Astrocyte (in vitro differentiated cells and primary cell): ENCODE data around the gene HMGCR. TPM values are rescaled to one million over a fixed set of nuclear protein-coding genes. Genes with fewer than 3 reads are reported as not detected.
"Not testable (repeated sequence)": the region's sequence is repeated elsewhere in the genome, so short reads cannot be mapped to it uniquely, and the experiment has no call there.

ENCODE experiments used
- DNase-seq: peaks from one replicate; pipeline ENCODE4 v3.0.0-alpha.2; 2010; ENCODE audit warnings: low read depth
- FAIRE-seq: peaks from 2 replicates; lab custom pipeline; 2011; peaks lifted over from hg19 to GRCh38; lab: Jason Lieb, UNC
- H2AFZ ChIP-seq: 2 replicates; pipeline ENCODE4 v1.6.0; 2012; ENCODE audit warnings: low read depth, low read length, inconsistent platforms
- H3K27ac ChIP-seq: 2 replicates; pipeline ENCODE4 v1.5.1; 2011; ENCODE audit warnings: low read depth, low read length, inconsistent platforms
- H3K27me3 ChIP-seq: 2 replicates; pipeline ENCODE4 v1.6.0; 2011; ENCODE audit warnings: low read length, inconsistent platforms; ENCODE audit not compliant: insufficient read depth
- H3K36me3 ChIP-seq: 2 replicates; pipeline ENCODE4 v1.5.1; 2011; ENCODE audit warnings: low read length, inconsistent platforms; ENCODE audit not compliant: insufficient read depth
- H3K4me1 ChIP-seq: 2 replicates; pipeline ENCODE4 v1.5.1; 2011; ENCODE audit warnings: low read length, inconsistent platforms; ENCODE audit not compliant: insufficient read depth
- H3K4me2 ChIP-seq: 2 replicates; pipeline ENCODE4 v1.6.0; 2012; ENCODE audit warnings: low read length, inconsistent platforms
- H3K4me3 ChIP-seq: 2 replicates; pipeline ENCODE4 v1.5.1; 2011; ENCODE audit warnings: low read depth, mild to moderate bottlenecking, low read length, inconsistent platforms; ENCODE audit not compliant: insufficient read depth
- H3K79me2 ChIP-seq: 2 replicates; pipeline ENCODE4 v1.6.0; 2012; ENCODE audit warnings: mild to moderate bottlenecking, low read length, inconsistent platforms; ENCODE audit not compliant: insufficient read depth
- H3K9ac ChIP-seq: 2 replicates; pipeline ENCODE4 v1.6.0; 2012; ENCODE audit warnings: mild to moderate bottlenecking, low read length, inconsistent platforms
- H3K9me3 ChIP-seq: 2 replicates; pipeline ENCODE4 v1.5.1; 2012; ENCODE audit warnings: low read depth, mild to moderate bottlenecking, low read length, inconsistent platforms; ENCODE audit not compliant: insufficient read depth
- H4K20me1 ChIP-seq: 2 replicates; pipeline ENCODE4 v1.6.0; 2012; ENCODE audit warnings: low read length, inconsistent platforms; ENCODE audit not compliant: insufficient read depth
- H3K27ac Mint-ChIP-seq: one replicate; pipeline ENCODE4 v1.8.0; 2021; ENCODE audit warnings: mild to moderate bottlenecking, mixed read lengths; ENCODE audit not compliant: unreplicated experiment
- H3K27me3 Mint-ChIP-seq: one replicate; pipeline ENCODE4 v1.8.0; 2021; ENCODE audit warnings: low read depth, mixed read lengths; ENCODE audit not compliant: unreplicated experiment
- H3K36me3 Mint-ChIP-seq: one replicate; pipeline ENCODE4 v1.8.0; 2021; ENCODE audit warnings: low read depth, mixed read lengths; ENCODE audit not compliant: unreplicated experiment
- H3K4me1 Mint-ChIP-seq: one replicate; pipeline ENCODE4 v1.8.0; 2021; ENCODE audit warnings: low read depth, mixed read lengths; ENCODE audit not compliant: unreplicated experiment
- H3K4me3 Mint-ChIP-seq: one replicate; pipeline ENCODE4 v1.8.0; 2021; ENCODE audit warnings: mild to moderate bottlenecking, moderate library complexity, mixed read lengths; ENCODE audit not compliant: unreplicated experiment
- H3K9me3 Mint-ChIP-seq: one replicate; pipeline ENCODE4 v1.8.0; 2021; ENCODE audit warnings: mild to moderate bottlenecking, mixed read lengths; ENCODE audit not compliant: unreplicated experiment
- EZH2 ChIP-seq: IDR thresholded peaks from 2 replicates; pipeline ENCODE4 v1.6.1; 2012; ENCODE audit warnings: mild to moderate bottlenecking, low read length, inconsistent platforms; ENCODE audit not compliant: insufficient read depth
- total RNA-seq: library from RNA; stranded (reverse); gene quantifications from 2 replicates; pipeline ENCODE4 v1.2.1, GENCODE V29; 2021
- TF ChIP-seq, protein P1 (sequence below): IDR thresholded peaks from 2 replicates; pipeline ENCODE4 v1.5.1; 2011; ENCODE audit warnings: low read depth, mild to moderate bottlenecking, inconsistent platforms, low read length, moderate library complexity; ENCODE audit not compliant: insufficient read depth

HMGCR gene
- total RNA-seq, 1 donor from 2014 or later: 114 TPM

DNA sequence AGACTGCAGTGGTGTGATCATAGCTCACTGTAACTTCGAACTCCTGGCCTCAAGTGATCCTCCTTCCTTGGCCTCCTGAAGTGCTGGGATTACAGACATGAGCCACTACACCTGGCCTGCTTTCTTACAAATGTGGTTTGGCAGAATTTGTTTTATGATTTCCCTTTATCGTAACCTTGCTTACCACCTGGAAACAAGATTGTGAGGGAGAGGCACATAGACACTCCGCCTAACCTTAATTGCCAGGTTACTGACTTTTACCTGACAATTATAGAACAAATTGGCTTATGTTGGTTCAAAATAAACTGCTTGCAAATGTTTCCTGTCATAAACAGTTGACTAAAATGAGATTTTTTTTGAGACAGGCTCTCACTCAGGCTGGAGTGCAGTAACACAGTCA, 26.8 kb upstream of the HMGCR start:
- no peak overlapping the region for H3K4me3 ChIP-seq
- no peaks in the 10 kb centered on the region for H3K9me3 ChIP-seq
- H3K36me3 Mint-ChIP-seq: no peaks in the 10 kb centered on the region
- no peaks in the 10 kb centered on the region for H3K27me3 Mint-ChIP-seq
- H2AFZ ChIP-seq: no peak overlapping the region
- TF ChIP-seq, protein P1, sequence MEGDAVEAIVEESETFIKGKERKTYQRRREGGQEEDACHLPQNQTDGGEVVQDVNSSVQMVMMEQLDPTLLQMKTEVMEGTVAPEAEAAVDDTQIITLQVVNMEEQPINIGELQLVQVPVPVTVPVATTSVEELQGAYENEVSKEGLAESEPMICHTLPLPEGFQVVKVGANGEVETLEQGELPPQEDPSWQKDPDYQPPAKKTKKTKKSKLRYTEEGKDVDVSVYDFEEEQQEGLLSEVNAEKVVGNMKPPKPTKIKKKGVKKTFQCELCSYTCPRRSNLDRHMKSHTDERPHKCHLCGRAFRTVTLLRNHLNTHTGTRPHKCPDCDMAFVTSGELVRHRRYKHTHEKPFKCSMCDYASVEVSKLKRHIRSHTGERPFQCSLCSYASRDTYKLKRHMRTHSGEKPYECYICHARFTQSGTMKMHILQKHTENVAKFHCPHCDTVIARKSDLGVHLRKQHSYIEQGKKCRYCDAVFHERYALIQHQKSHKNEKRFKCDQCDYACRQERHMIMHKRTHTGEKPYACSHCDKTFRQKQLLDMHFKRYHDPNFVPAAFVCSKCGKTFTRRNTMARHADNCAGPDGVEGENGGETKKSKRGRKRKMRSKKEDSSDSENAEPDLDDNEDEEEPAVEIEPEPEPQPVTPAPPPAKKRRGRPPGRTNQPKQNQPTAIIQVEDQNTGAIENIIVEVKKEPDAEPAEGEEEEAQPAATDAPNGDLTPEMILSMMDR: no peak
- TF ChIP-seq EZH2: no peak
- no peaks in the 10 kb centered on the region for H3K27me3 ChIP-seq
- H3K9me3 Mint-ChIP-seq: no peaks in the 10 kb centered on the region
- FAIRE-seq: no peak
- no peaks in the 10 kb centered on the region for H3K4me1 Mint-ChIP-seq
- H3K4me2 ChIP-seq: no peak overlapping the region
- DNase-seq: no peak
- no peak overlapping the region for H3K9ac ChIP-seq
- H3K27ac Mint-ChIP-seq: no peak overlapping the region
- H3K36me3 ChIP-seq: no peaks in the 10 kb centered on the region
- no peaks in the 10 kb centered on the region for H4K20me1 ChIP-seq
- no peak overlapping the region for H3K27ac ChIP-seq
- no peaks in the 10 kb centered on the region for H3K79me2 ChIP-seq
- no peak overlapping the region for H3K4me3 Mint-ChIP-seq
- no peaks in the 10 kb centered on the region for H3K4me1 ChIP-seq

DNA sequence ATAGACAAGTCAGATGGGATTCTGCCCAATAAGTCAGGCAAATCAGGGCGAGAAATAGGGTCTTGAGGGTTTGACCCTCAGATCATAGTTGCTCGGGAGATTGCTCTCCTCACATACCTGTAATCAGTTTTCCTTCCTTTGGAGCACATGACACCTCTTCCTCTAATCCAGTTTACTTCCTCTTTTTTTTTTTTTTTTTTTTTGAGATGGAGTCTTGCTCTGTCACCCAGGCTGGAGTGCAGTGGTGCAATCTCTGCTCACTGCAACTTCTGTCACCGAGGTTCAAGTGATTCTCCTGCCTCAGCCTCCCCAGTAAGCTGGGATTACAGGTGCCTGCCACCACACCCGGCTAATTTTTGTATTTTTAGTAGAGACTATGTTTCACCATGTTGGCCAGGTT, 17.9 kb upstream of the HMGCR start:
- H3K27ac ChIP-seq, H3K4me3 Mint-ChIP-seq, H3K9me3 Mint-ChIP-seq, H3K36me3 ChIP-seq, H3K4me2 ChIP-seq, H3K9me3 ChIP-seq, H3K27me3 ChIP-seq, DNase-seq, H2AFZ ChIP-seq, H3K27me3 Mint-ChIP-seq, H3K79me2 ChIP-seq, FAIRE-seq, H3K4me3 ChIP-seq, H3K36me3 Mint-ChIP-seq, H4K20me1 ChIP-seq, H3K9ac ChIP-seq: not testable (repeated sequence)
- H3K27ac Mint-ChIP-seq: peak overlapping the region; percentile 43
- H3K4me1 Mint-ChIP-seq: peaks cover 19% of the 10 kb centered on the region
- peaks cover 19% of the 10 kb centered on the region for H3K4me1 ChIP-seq

DNA sequence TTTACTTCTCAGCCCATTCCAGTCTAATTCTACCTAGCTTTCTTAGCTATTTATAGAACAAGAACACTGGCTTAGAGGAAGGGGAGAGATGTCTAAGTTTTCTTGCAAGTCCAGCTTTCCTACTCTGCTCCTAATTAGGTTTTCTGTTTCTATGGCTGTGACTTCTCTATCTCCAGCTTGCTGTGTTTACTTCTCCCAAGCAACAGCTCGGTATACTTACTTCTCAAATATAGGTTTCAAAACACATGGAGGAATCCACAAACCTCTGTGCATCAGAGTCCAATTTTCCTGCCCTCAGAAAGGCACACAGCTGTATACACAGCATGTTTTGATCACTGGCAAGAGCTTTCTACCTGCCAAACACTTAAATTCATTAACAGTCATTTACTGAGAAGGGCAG, 17.4 kb upstream of the HMGCR start:
- TF ChIP-seq, protein P1: no peak
- TF ChIP-seq EZH2: no peak
- Histone ChIP-seq H2AFZ (no peak overlapping the region), H3K79me2 (no peaks in the 10 kb centered on the region), H3K4me1 (peaks cover 19% of the 10 kb centered on the region), H3K4me3 (no peak overlapping the region), H3K9ac (no peak overlapping the region), H3K27me3 (no peaks in the 10 kb centered on the region), H3K9me3 (no peaks in the 10 kb centered on the region), H3K36me3 (no peaks in the 10 kb centered on the region), H3K27ac (no peak overlapping the region), H4K20me1 (no peaks in the 10 kb centered on the region), H3K4me2 (no peak overlapping the region)
- FAIRE-seq (no peak), DNase-seq (no peak)
- Mint-ChIP-seq H3K4me3 (no peak overlapping the region), H3K27ac (peak overlapping the region; percentile 43), H3K9me3 (no peaks in the 10 kb centered on the region), H3K27me3 (no peaks in the 10 kb centered on the region), H3K4me1 (peaks cover 19% of the 10 kb centered on the region), H3K36me3 (no peaks in the 10 kb centered on the region)
